Inflammatory macrophage (primary cell): ENCODE data around the gene GNG2.

Source experiments
- DNase-seq, 2 donors: peaks; one replicate each; pipeline ENCODE4 v3.0.0-alpha.2; 2020 to 2022

The GNG2 gene

DNA sequence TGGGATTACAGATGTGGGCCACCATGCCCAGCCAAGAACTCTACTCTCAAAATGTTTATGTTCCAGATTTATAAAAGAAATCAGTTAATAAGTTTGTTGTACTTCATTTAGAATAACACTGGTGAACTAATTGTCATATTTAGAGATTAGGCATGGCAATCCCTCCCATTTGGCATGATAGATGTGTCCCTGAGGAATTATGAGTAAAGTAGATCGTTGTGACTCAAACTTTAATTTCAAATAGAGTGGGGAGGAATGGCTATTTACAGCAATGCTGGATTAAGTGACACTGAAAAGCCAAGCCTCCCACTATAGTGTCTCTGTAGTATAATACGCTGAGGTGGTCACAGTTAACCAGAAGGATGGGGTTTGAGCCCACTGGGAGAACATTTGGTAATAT, 89.6 kb downstream of the GNG2 start:
- DNase-seq: no peak

DNA sequence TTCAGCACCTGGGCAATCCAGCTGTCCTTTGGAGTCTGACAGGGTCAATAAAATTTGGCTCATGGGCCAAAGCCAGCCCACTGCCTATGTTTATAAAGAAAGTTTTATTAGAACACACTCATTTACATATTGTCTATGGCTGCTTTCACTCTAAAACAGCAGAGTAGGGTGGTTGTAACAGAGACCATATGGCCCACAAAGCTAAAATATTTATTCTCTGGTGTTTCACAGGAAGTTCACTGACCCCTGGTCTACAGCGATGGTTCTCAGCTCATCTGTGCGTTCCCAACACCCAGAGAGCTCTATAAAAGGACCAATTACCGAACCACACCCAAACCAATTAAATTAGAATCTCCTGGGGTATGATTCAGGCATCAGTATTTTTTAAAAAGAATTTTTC, 91.2 kb downstream of the GNG2 start:
- DNase-seq: no peak

- DNase-seq: no peak
These were observed 93.6 kb downstream of the GNG2 start for GRCh38 chr14:51954031-51954430.

DNA sequence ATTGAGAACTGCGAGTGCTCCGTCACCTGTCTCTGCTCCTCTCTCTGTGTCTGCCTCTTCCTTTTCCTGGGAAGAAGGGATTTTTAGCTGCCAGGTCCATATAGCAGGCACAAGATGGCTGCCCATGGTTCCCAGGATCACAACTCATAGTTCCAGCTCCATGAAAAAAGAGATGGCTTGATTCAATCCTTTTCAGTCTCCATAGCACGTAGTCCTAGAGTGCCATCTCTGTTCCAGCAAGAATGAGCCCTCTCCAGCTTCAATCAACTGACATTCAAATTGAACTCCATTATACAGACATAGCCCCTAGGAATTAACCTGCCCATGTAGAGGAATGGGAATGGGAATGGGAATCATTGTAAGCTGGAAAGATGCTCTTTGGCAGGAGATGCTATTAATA, 94.2 kb downstream of the GNG2 start:
- DNase-seq: no peak

- DNase-seq: no peak
These were observed 97.5 kb downstream of the GNG2 start for GRCh38 chr14:51957950-51958349.

GRCh38 chr14:51959928-51960327, 99.5 kb downstream of the GNG2 start:
- no peak for DNase-seq

DNA sequence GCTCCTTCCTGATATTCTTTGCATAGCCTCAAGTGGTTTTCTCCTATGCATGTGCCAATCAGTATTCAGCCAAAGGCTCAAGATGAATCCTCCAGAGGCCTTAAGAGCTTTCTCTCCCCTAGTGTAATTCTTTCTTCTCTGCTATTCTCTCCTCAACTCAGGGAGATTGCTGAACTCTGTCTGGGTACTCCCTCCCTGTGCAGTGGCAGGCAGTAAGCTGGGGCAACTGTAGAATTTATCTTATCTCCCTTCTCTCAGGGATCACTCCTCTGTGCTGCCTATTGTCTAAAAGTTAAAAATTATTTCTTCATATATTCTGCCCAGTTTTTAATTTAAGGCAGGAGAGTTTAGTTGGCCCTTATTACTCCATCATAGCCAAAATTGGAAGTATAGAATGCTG, 100.5 kb downstream of the GNG2 start:
- no peak for DNase-seq

DNA sequence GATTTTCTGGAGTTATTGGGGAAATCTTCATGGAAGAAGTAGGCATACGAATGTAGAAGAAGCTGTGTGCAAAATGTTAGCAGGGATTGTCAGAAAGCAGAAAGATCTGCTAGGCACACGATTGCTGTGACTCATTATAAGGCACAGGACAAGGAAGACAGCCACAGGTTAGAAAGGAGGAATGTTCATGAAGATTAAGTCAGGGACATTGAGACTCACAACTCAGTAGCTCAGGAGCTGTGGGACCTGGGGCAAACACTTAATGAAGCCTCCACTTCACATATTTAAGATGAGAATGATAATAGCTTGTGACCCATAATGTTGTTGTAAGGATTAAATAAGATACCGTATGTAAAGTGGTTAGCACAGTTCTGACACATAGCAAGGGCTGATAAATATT, 102.3 kb downstream of the GNG2 start:
- DNase-seq: no peak

DNA sequence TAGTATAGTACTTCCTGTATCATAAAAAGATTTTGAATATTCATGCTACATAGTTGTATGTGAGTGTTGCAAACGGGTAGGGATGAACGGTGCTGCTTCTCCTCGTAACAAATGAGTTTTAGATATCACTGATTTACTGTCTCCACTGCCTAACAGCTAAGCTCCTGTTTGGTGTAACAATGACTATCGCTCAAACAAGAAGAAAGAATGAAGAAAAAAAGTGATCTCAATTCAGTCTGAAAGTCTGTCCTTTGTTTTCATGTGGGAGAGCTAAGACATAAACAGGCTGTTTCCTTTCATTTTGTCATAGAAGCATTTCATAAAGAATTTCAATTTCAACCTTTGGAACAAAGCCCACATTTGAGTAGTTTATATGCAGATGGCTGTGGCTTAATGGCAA, 102.9 kb downstream of the GNG2 start:
- no peak for DNase-seq

- no peak for DNase-seq
These were observed 107.1 kb downstream of the GNG2 start for GRCh38 chr14:51967521-51967920.

- no peak for DNase-seq
These were observed 109.6 kb downstream of the GNG2 start for GRCh38 chr14:51969852-51970540.

- no peak for DNase-seq
These were observed 112.2 kb downstream of the GNG2 start for GRCh38 chr14:51972566-51972965.

GRCh38 chr14:51977075-51977474, 116.7 kb downstream of the GNG2 start:
- DNase-seq: no peak

DNA sequence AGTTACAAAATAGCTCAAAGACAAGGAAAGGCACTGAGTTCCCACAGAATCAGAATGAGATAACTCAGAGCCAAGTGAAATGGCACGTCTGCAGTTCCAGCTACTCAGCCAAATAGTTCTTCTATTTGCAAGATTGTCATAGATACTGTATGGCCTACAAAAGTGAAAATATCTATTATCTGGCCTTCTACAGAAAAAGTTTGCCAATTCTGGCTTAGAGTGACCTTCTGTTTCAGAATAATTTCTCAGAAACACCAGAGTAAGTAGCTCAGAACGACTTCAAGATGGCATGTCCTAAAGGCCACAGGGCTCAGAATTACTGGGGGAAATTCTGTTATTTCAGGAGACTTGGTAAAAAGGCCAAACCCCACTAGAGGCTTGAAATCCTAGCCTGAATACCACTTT, 118.3 kb downstream of the GNG2 start:
- DNase-seq: no peak

DNA sequence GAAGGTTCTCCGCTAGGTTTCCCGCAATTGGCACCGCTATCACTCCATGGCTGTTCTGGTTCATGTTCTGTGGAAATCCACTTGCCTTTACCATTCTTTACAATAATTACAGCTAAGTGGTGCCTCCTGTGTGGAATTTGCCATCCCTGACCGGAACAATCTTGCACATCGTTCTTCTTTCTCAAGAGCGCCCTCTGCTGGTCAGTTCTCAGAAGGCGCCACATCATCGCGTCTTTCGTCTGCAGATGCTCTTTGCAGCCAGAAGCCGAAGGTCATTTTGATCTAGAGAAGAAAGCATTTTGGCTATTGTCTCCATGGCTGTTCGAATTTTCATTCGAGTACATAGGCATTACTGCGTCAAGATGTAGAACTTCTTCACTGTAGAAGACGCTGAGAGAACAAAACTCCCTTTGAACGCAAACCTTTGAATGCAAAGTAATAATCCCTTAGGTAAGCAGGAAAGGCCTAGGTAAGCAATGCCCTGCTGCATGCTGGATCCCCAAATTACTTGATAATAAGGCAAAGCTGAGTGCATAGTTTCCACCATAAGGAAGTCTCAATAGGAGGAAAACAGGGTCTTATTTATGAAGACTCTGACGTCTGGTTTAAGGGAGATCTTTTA, 118.8 kb downstream of the GNG2 start:
- DNase-seq: peak; percentile 77 to 86

- no peak for DNase-seq
These were observed 120.9 kb downstream of the GNG2 start for GRCh38 chr14:51981218-51981854.

- no peak for DNase-seq
These were observed 127.8 kb downstream of the GNG2 start for GRCh38 chr14:51988221-51988620.

GRCh38 chr14:51989293-51990234, 129.2 kb downstream of the GNG2 start, which contains the start of gene RTRAF:
Gene RTRAF, plus strand, starts transcription at chr14:51989546. Its CDS starts 94 bp downstream, at chr14:51989640.
- DNase-seq: peak; percentile 92 to 95

DNA sequence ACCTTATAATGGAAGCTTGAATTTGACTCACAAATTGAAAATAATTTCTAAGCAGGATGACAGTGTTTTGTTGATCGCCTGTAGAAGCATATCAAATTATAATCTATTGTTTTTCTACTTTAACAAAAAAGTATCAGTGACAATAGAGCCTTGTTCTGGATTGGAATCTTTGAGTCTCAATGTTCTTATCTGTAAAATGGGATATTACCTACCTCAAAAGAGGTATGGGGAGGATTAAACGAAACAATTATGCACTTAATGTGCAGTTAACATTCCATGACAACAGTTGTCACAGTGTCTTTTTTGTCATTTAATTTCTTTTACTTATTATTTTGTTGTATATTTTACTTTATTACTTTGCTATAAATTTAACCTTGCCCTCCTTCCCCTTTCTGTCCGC, 130.1 kb downstream of the GNG2 start:
- no peak for DNase-seq

GRCh38 chr14:51993285-51993920, 133.0 kb downstream of the GNG2 start:
- no peak for DNase-seq

DNA sequence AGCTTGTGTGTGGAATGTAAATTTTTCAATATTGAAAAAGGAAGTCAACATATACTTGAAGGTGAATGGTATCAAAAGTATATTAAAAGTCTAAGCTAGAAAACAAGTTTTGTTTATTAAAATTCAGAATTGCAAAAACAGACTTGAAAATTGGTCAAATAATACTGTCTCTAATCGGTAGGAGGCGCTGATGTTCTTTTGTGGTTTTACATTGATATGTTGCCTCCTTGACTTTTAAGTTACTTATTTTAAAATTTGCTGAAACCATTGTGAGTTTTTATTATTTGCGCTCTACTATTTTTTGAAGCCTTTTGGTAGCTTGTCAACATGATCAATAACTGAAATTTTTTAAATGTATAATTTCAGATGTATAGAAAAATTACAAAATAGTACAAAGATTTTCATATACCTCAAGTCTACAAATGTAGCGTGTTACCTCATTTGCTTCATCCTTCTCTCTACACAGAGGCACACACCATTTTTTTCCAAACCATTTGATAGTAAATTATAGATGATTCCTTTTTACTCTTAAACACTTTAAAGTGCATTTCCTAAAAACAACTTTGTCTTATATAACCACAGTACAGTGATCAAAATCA, 135.8 kb downstream of the GNG2 start:
- peak; percentile 45 to 46 for DNase-seq

GRCh38 chr14:51998348-51998747, 137.9 kb downstream of the GNG2 start:
- no peak for DNase-seq
